A549 (cell line): ENCODE measurements around the gene DCAF15. TPM values are rescaled to one million over a fixed set of nuclear protein-coding genes. Genes with fewer than 3 reads are reported as not detected.
"Not testable (repeated sequence)": the region's sequence is repeated elsewhere in the genome, so short reads cannot be mapped to it uniquely, and the experiment has no call there.

Source experiments
- ATAC-seq, 2 experiments: fragments of 200-7000 bp in 1 of 2; fragments of >200 bp in 1 of 2; cut with Nextera tagmentation in 1 of 2; cut with Tn5 transposase in 1 of 2; 3 replicates each; pipeline versions ENCODE4 v1.8.0 to v1.9.1; 2018 to 2020; ENCODE audit warnings: mild to moderate bottlenecking in 1 of 2, moderate library complexity in 1 of 2
- CTCF ChIA-PET: fragments of 300-600 bp; sonication (Branson Sonifier 250); formaldehyde crosslinking; extraction: SDS; loops from one replicate; lab custom pipeline; 2021; ENCODE audit warnings: antibody characterized with exemption, inconsistent platforms; lab: Yijun Ruan, JAX
- POLR2A ChIA-PET: fragments of 350-600 bp; formaldehyde crosslinking; extraction: SDS; loops from one replicate; lab custom pipeline; 2021; ENCODE audit warnings: antibody characterized with exemption, inconsistent platforms; lab: Yijun Ruan, JAX
- DNase-seq, 2 experiments: peaks; one replicate each; pipeline versions ENCODE4 v3.0.0 to v3.0.0-alpha.2; 2011 to 2016; ENCODE audit warnings: low read depth in 1 of 2, low spot score in 1 of 2
- FAIRE-seq: peaks from 2 replicates; lab custom pipeline; 2011; peaks lifted over from hg19 to GRCh38; lab: Jason Lieb, UNC
- H3K27ac ChIP-seq, 2 experiments: fragments of >200 bp; sonication (Bioruptor Twin); formaldehyde crosslinking; 3 replicates each; pipeline ENCODE4 v1.5.1; 2016 to 2017
- H3K4me1 ChIP-seq: fragments of >200 bp; sonication (Bioruptor Twin); formaldehyde crosslinking; 3 replicates; pipeline ENCODE4 v1.6.1; 2016
- H3K4me2 ChIP-seq: fragments of >200 bp; sonication (Bioruptor Twin); formaldehyde crosslinking; 3 replicates; pipeline ENCODE4 v1.6.1; 2016
- H3K4me3 ChIP-seq: fragments of >200 bp; sonication (Bioruptor Twin); formaldehyde crosslinking; 3 replicates; pipeline ENCODE4 v1.5.1; 2016
- H3K9me3 ChIP-seq: fragments of >200 bp; sonication (Bioruptor Twin); formaldehyde crosslinking; 3 replicates; pipeline ENCODE4 v1.6.1; 2016
- BCL3 ChIP-seq: fragments of >200 bp; sonication (Bioruptor Twin); formaldehyde crosslinking; IDR thresholded peaks from 3 replicates; pipeline ENCODE4 v1.6.1; 2016
- BHLHE40 ChIP-seq: IDR thresholded peaks from 2 replicates; pipeline ENCODE4 v1.6.1; 2012; ENCODE audit warnings: low read depth, low read length, inconsistent platforms
- CBX2 ChIP-seq: fragments of 200-600 bp; sonication (generic); IDR thresholded peaks from 2 replicates; pipeline ENCODE4 v1.6.1; 2016; ENCODE audit warnings: low read depth, mild to moderate bottlenecking, borderline replicate concordance
- CHD4 ChIP-seq: fragments of 200-600 bp; sonication (generic); IDR thresholded peaks from 2 replicates; pipeline ENCODE4 v1.6.1; 2016; ENCODE audit warnings: antibody characterized with exemption, mild to moderate bottlenecking, borderline replicate concordance
- CTCF ChIP-seq: fragments of >200 bp; sonication (Bioruptor Twin); formaldehyde crosslinking; IDR thresholded peaks from 3 replicates; pipeline ENCODE4 v1.5.1; 2016
- EHF ChIP-seq: fragments of 250-450 bp; sonication (Bioruptor Pico); IDR thresholded peaks from 2 replicates; pipeline ENCODE4 v1.5.0; 2020; ENCODE audit warnings: mild to moderate bottlenecking
- FOSB ChIP-seq: fragments of 250-450 bp; sonication (Bioruptor Pico); IDR thresholded peaks from 2 replicates; pipeline ENCODE4 v1.5.0; 2020; ENCODE audit warnings: mild to moderate bottlenecking, moderate library complexity
- HEYL ChIP-seq: fragments of 250-450 bp; sonication (Bioruptor Pico); IDR thresholded peaks from 2 replicates; pipeline ENCODE4 v1.8.0; 2021; ENCODE audit warnings: mild to moderate bottlenecking, moderate library complexity
- HOXA7 ChIP-seq: fragments of 250-450 bp; sonication (Bioruptor Pico); IDR thresholded peaks from 2 replicates; pipeline ENCODE4 v1.5.0; 2020; ENCODE audit warnings: mild to moderate bottlenecking, moderate library complexity
- JUNB ChIP-seq: fragments of >200 bp; sonication (Bioruptor Twin); formaldehyde crosslinking; IDR thresholded peaks from 2 replicates; pipeline ENCODE4 v1.6.1; 2016
- MAFK ChIP-seq: fragments of 450-650 bp; IDR thresholded peaks from 2 replicates; pipeline ENCODE4 v1.6.1; 2014; ENCODE audit not compliant: partially characterized antibody
- MYC ChIP-seq: IDR thresholded peaks from 2 replicates; pipeline ENCODE4 v1.6.1; 2012; ENCODE audit warnings: mild to moderate bottlenecking, inconsistent platforms, low read length, improper control_type of control experiment, borderline replicate concordance
- NFE2L2 ChIP-seq: fragments of 150-350 bp; conservative IDR thresholded peaks from 2 replicates; pipeline ENCODE4 v1.6.1; 2014; ENCODE audit warnings: low read length
- RCOR1 ChIP-seq: fragments of 150-350 bp; IDR thresholded peaks from 2 replicates; pipeline ENCODE4 v1.6.1; 2014; ENCODE audit warnings: antibody characterized with exemption, low read length, low read depth
- SMC3 ChIP-seq: fragments of >200 bp; sonication (Bioruptor Twin); formaldehyde crosslinking; IDR thresholded peaks from 3 replicates; pipeline ENCODE4 v1.6.1; 2018; ENCODE audit warnings: inconsistent platforms
- SREBF2 ChIP-seq: fragments of 450-650 bp; IDR thresholded peaks from 2 replicates; pipeline ENCODE4 v1.6.1; 2014; ENCODE audit warnings: mild to moderate bottlenecking, moderate library complexity
- USF2 ChIP-seq: fragments of 450-650 bp; IDR thresholded peaks from 2 replicates; pipeline ENCODE4 v1.6.1; 2014; ENCODE audit warnings: antibody characterized with exemption
- ZSCAN20 ChIP-seq: fragments of 250-450 bp; sonication (Bioruptor Pico); IDR thresholded peaks from 2 replicates; pipeline ENCODE4 v1.8.0; 2022; ENCODE audit warnings: mild to moderate bottlenecking, moderate library complexity
- WGBS: methylation state at CpG from one replicate; pipeline ENCODE4 v1.1.6; 2017; ENCODE audit errors: missing lambda C conversion rate; 5-methylcytosine and 5-hydroxymethylcytosine counted together
- polyA plus RNA-seq, 4 experiments: library from polyadenylated mRNA; depleted of rRNA in 3 of 4; stranded (reverse); fragments of >200 nt; fragmentation: RNase III in 1 of 4; extraction: RNeasy Plus Mini Kit Qiagen cat#74134 plus additional on column Dnase treatment in 1 of 4; gene quantifications; 2 replicates in 3 of 4; 3 replicates in 1 of 4; pipeline ENCODE4 v1.2.3, GENCODE V29; 2011 to 2017

The DCAF15 gene
- polyA plus RNA-seq, 2 of the 4 experiments (the other 2 are of a cell fraction): 10.2 to 23.0 TPM

- no peak for DNase-seq
- no peak for ATAC-seq
- TF ChIP-seq JUNB (no peak), HOXA7 (CRISPR knock-in tag) (no peak), FOSB (CRISPR knock-in tag) (no peak), ZSCAN20 (CRISPR knock-in tag) (no peak), MYC (no peak), SMC3 (no peak), BCL3 (no peak), CHD4 (no peak), SREBF2 (no peak), MAFK (no peak), CBX2 (no peak), CTCF (no peak), RCOR1 (no peak), BHLHE40 (no peak), HEYL (CRISPR knock-in tag) (no peak), NFE2L2 (no peak)
- Histone ChIP-seq H3K9me3 (no peaks in the 10 kb centered on the region), H3K27ac (no peak overlapping the region), H3K4me1 (no peaks in the 10 kb centered on the region), H3K4me3 (no peak overlapping the region), H3K4me2 (no peak overlapping the region)
- 86% methylated on average over 4 of the region's 11 CpGs for WGBS
- POLR2A ChIA-PET: no interaction called here
- CTCF ChIA-PET: interaction anchor here (1.8 kb wide), 1 partner anchor 15 kb away, joined by 4 read pairs; no protein-coding TSS in a partner anchor
- no peak for FAIRE-seq
Measured at GRCh38 chr19:13920524-13920923, 31.8 kb upstream of the DCAF15 start.

DNA sequence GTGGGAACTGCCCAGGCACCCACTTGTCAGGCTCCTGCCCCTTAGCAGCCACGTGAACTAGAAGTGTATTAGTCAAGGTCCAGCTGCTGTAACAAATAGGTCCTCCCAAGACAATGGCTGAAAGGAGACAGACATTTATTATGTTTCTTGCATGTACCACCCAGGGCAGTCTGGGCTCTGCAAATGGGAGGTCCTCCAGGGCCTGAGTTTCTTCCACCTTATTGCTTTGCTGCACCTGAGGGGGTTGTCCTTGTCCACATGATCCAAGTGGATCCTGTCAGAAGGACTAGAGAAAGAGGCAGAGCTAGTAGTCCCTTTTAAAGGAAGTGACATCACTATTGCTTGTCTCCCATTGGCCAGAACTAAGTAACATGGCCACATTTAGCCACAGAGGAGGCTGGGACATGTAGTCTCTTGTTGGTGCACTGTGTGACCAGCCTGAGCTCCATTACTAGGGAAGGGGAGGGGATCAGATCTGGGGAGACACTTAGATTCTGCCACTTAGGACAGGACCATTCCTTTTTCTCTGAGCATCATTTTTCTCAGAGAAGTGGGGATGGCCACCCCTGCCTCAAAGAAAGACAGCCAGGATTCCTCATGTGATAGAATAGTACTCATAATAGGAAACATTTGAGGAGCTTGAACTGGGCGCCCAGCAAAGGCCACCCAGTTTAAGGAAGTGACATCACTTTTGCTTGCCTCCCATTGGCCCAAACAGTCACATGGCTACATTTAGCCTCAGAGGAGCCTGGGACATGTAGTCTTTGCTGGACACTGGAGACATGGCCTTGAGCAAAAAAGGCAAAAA lies 31.2 kb upstream of the DCAF15 start:
- WGBS: 100% methylated on average over 2 of the region's 2 CpGs
- POLR2A ChIA-PET: no interaction called here
- H3K4me1 ChIP-seq: no peaks in the 10 kb centered on the region
- H3K9me3 ChIP-seq: no peaks in the 10 kb centered on the region
- no peak for TF ChIP-seq EHF
- TF ChIP-seq USF2: peak; percentile 65
- no peak for FAIRE-seq
- no peak overlapping the region for H3K27ac ChIP-seq
- peak; percentile 56 to 91; a peak in 4 of 6 replicates for ATAC-seq
- CTCF ChIA-PET: interaction anchor here (0.6 to 1.8 kb wide), 3 partner anchors 15 to 82 kb away, joined by 3 to 4 read pairs (median 3); no protein-coding TSS in a partner anchor
- no peak overlapping the region for H3K4me2 ChIP-seq
- peak; percentile 28 to 76 for DNase-seq
- H3K4me3 ChIP-seq: no peak overlapping the region

DNA sequence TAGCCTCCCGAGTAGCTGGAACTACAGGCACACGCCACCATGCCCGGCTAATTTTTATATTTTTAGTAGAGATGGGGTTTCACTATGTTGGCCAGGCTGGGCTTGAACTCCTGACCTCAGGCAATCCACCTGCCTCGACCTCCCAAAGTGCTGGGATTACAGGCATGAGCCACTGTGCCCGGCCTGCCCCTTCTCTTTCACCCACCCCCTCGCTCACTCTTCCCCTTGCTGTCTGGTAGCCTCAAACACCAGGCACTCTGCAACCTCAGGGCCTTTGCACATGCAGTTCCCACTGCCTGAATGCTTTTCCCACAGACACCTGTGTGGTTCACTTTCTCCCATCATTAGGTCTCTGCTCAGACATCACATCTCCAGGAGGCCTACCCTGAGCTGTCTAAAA lies 30.2 kb upstream of the DCAF15 start:
- CTCF ChIA-PET: interaction anchor here (1.8 kb wide), 1 partner anchor 14 kb away, joined by 4 read pairs; no protein-coding TSS in a partner anchor
- ATAC-seq, H3K4me2 ChIP-seq: not testable (repeated sequence)

More for the DNA sequence above, 30.2 kb upstream of the DCAF15 start:
- H3K9me3 ChIP-seq, H3K4me1 ChIP-seq, DNase-seq, H3K27ac ChIP-seq, POLR2A ChIA-PET, H3K4me3 ChIP-seq, FAIRE-seq: not testable (repeated sequence)
- WGBS: 86% methylated on average over 6 of the region's 6 CpGs
